HCT116 (cell line): ENCODE data around the gene LMAN1L.

Experiments used
- EGR1 ChIP-seq: IDR thresholded peaks from 2 replicates; pipeline ENCODE4 v1.6.1; 2012; ENCODE audit warnings: low read depth
- POLR2AphosphoS5 ChIP-seq: IDR thresholded peaks from 2 replicates; pipeline ENCODE4 v1.6.1; 2011; ENCODE audit warnings: mild to moderate bottlenecking, low read depth, low read length, moderate library complexity
- REST ChIP-seq: IDR thresholded peaks from 2 replicates; pipeline ENCODE4 v1.6.1; 2012; ENCODE audit warnings: low read depth
- ZNF274 ChIP-seq: fragments of 200-500 bp; sonication (Bioruptor generic); IDR thresholded peaks from 2 replicates; pipeline ENCODE4 v1.6.1; 2014; ENCODE audit warnings: mild to moderate bottlenecking, low read depth, low read length, inconsistent platforms
- TF ChIP-seq, protein P1 (sequence below), 3 experiments: fragments of 200-600 bp in 1 of 3; sonication (generic) in 1 of 3; IDR thresholded peaks in 2 of 3; conservative IDR thresholded peaks in 1 of 3; 2 replicates each; pipeline ENCODE4 v1.5.1; 2012 to 2017; ENCODE audit warnings: low read depth in 2 of 3, low read length in 2 of 3, antibody characterized with exemption in 1 of 3, borderline replicate concordance in 1 of 3, control low read depth in 1 of 3, mild to moderate bottlenecking in 1 of 3, mixed read lengths in 1 of 3, mixed run types in 1 of 3, moderate library complexity in 1 of 3; ENCODE audit not compliant: insufficient read depth in 1 of 3

DNA sequence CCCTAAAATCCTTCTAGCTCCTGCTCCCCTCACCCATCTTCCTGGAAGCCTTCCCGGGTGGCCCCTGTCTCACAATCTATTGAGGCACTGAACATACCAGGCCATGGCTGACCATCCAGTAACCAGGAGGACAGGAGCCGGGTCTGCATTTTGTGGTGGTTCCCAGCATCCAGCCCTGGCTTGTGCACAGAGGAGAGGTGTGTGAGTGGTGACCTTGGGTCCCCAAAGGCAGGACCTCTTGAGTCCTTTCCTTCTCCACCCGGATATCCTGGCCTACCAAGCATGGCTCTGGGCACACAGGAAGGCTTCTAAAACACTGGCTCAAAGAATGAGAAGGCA, 22.9 kb upstream of the LMAN1L start:
- TF ChIP-seq ZNF274 (no peak), EGR1 (no peak), REST (no peak), POLR2AphosphoS5 (no peak)
- TF ChIP-seq, protein P1, sequence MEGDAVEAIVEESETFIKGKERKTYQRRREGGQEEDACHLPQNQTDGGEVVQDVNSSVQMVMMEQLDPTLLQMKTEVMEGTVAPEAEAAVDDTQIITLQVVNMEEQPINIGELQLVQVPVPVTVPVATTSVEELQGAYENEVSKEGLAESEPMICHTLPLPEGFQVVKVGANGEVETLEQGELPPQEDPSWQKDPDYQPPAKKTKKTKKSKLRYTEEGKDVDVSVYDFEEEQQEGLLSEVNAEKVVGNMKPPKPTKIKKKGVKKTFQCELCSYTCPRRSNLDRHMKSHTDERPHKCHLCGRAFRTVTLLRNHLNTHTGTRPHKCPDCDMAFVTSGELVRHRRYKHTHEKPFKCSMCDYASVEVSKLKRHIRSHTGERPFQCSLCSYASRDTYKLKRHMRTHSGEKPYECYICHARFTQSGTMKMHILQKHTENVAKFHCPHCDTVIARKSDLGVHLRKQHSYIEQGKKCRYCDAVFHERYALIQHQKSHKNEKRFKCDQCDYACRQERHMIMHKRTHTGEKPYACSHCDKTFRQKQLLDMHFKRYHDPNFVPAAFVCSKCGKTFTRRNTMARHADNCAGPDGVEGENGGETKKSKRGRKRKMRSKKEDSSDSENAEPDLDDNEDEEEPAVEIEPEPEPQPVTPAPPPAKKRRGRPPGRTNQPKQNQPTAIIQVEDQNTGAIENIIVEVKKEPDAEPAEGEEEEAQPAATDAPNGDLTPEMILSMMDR (IDR thresholded peaks at IDR 0.05 in 2 of 3, conservative IDR thresholded peaks at IDR 0.05 in 1 of 3; ENCODE audit: borderline replicate concordance in 1 of 3, insufficient read depth in 1 of 3, low read depth in 2 of 3, low read length in 2 of 3), result no peak
